NCI-H345 (cell line): ENCODE data around the gene B9D2.

Experiments used
- DNase-seq: peaks from one replicate; lab custom pipeline; 2025; lab: John Stamatoyannopoulos, UW

The B9D2 gene

DNA sequence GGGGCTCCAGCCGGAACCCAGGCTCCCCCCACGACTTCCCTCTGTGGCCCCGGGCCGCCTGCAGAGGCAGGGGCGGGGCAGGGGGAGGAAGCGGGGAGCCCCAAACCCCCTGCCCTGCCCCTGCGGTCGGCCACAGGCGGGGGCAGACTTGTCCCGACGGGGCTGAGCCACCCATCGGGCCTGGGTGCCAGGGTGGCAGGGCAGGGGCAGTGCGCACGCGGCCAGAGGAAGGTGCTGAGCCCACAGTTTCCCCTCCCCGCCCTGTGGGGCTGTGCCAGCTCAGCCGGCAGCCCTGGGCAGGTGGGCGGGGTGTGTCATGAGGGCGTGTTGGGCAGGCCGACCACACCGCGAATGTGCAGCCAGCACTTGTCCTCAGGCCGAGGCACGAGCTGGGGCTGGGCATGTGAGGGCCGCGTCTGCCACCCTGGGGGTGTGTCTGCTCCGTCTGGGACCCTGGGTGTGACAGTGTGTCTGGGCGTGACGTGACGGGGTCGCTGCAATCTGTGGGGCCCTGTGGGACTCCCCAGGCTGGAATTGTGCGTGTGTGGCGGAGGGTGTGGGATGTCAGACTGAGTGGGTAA is 36.3 kb downstream of the B9D2 start:
- DNase-seq = peak; percentile 9

DNA sequence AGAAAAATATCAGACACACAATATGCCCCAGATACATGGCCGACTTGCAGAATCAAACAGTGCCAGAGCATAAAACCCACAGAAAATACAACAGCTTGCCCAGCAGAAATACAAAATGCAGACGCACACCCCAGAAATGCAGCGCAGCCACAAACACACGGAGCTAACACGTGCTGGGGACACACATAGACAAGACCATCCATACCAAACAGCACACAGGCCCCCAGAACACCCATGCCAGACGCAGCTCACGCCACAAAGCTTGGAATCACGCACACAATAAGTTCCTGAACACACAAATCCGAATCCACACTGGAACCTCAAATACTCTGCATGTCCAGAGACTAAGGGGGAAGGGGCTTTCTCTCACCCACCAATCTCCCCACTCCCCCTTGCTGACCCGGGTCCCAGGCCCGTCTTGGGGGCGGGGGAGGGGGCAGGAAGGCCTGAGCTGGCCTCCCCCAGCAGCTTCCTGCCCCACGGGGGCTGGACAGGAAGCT is 36.8 kb downstream of the B9D2 start:
- no peak for DNase-seq

GRCh38 chr19:41325947-41326706 is 37.8 kb downstream of the B9D2 start:
- DNase-seq = no peak

GRCh38 chr19:41325640-41325946 is 38.4 kb downstream of the B9D2 start:
- no peak for DNase-seq

- DNase-seq = no peak
Observed at GRCh38 chr19:41324921-41325639, 38.9 kb downstream of the B9D2 start.

DNA sequence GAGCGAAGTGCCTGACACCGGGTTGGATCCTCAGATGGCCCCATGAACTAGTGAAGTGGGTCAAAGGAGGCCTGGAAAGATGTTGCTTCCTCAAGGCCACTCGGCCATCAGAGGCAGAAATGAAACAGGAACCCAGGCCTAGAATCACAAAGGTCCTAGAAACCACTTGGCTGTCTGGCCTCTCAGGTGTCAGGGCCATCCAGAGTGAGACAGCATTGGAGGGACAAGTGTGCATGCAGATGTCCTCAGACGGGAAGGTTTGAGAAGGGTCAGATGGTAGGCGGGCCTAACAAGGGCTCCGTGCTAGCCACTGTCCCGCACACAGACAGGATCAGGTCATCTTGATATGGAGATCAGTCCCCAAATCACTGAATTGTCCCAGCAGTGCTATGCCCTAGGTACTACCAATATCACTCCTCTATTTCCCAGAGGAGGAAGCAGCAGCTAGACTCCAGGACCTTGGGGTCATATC is 39.7 kb downstream of the B9D2 start:
- DNase-seq = no peak

GRCh38 chr19:41323430-41324125 is 40.4 kb downstream of the B9D2 start:
- DNase-seq = no peak

GRCh38 chr19:41323023-41323422 is 40.9 kb downstream of the B9D2 start:
- no peak for DNase-seq

- no peak for DNase-seq
Observed at GRCh38 chr19:41322451-41322850, 41.5 kb downstream of the B9D2 start.

- DNase-seq = no peak
Observed at GRCh38 chr19:41321600-41322270, 42.2 kb downstream of the B9D2 start.

DNA sequence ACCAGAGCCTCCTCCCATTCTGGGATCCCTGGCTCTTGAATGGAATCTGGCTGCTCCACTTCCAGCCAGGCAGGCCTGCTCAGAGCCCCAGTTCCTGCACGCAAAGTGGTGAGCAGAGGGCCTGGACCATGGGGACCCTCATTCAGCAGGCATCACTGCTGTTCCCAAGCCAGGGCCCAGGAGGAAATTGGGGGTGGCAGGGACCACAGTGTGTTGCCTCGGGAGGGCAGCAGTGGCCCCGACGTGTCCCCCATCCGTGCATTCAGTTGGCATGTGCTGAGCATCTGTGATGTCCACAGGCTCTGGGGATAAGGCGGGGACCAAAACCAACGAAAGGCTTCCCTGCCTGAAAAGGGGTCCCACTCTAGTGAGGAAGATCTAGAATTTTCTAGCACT is 42.7 kb downstream of the B9D2 start:
- no peak for DNase-seq

- DNase-seq = no peak
Observed at GRCh38 chr19:41320568-41320967, 43.4 kb downstream of the B9D2 start.

DNA sequence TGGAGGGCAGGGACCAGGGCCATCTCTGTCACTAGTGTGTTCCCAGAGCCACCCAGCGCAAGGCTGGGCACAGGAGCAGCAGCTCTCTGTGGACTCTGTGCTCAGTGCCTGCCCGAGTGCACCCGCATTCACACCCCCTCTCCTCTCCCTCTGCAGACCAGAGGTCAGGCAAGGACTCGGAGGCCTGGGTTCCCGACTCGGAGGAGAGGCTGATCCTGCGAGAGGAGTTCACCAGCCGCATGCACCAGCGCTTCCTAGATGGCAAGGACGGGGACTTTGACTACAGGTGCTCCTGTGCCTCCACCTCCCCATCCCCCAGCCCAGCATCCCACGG is 43.8 kb downstream of the B9D2 start:
- DNase-seq = no peak

- no peak for DNase-seq
Observed at GRCh38 chr19:41319500-41320184, 44.3 kb downstream of the B9D2 start.

- no peak for DNase-seq
Observed at GRCh38 chr19:41318696-41319499, 45.1 kb downstream of the B9D2 start.

- no peak for DNase-seq
Observed at GRCh38 chr19:41316306-41316920, 47.5 kb downstream of the B9D2 start.

GRCh38 chr19:41311613-41312012 is 52.3 kb downstream of the B9D2 start:
- DNase-seq = no peak

- no peak for DNase-seq
Observed at GRCh38 chr19:41311072-41311471, 52.9 kb downstream of the B9D2 start.

GRCh38 chr19:41310033-41310831 is 53.7 kb downstream of the B9D2 start, which contains the start of gene CCDC97:
CCDC97 (plus strand) TSS chr19:41310172; CDS start chr19:41310311, 139 bp downstream.
- peak; percentile 82 for DNase-seq
